Measurements from ENCODE around the gene GPR142.

GPR142 gene

GRCh38 chr17:74369665-74370490 is 2.6 kb downstream of the GPR142 start:
- no peak for DNase-seq (ENCODE audit: low read depth in 2 of 2)

- DNase-seq (ENCODE audit: low read depth in 2 of 2): no peak
Observed at GRCh38 chr17:74371653-74372147, 4.4 kb downstream of the GPR142 start.

- no peak for DNase-seq (ENCODE audit: low read depth in 2 of 2)
Observed at GRCh38 chr17:74372426-74372825, 5.1 kb downstream of the GPR142 start.

- no peak for DNase-seq (ENCODE audit: low read depth in 2 of 2)
Observed at GRCh38 chr17:74373838-74374606, 6.7 kb downstream of the GPR142 start.

GRCh38 chr17:74374858-74375257 is 7.6 kb downstream of the GPR142 start:
- DNase-seq (ENCODE audit: low read depth in 2 of 2): no peak

- peak; percentile 80 to 94 for DNase-seq (ENCODE audit: low read depth in 2 of 2)
Observed at GRCh38 chr17:74379495-74380085, 12.3 kb downstream of the GPR142 start.

- DNase-seq (ENCODE audit: low read depth in 2 of 2): no peak
Observed at GRCh38 chr17:74380086-74380958, 13.0 kb downstream of the GPR142 start.

- DNase-seq (ENCODE audit: low read depth in 2 of 2): no peak
Observed at GRCh38 chr17:74380959-74381808, 13.9 kb downstream of the GPR142 start.

GRCh38 chr17:74383141-74383540 is 15.8 kb downstream of the GPR142 start:
- no peak for DNase-seq (ENCODE audit: low read depth in 2 of 2)

GRCh38 chr17:74385201-74385600 is 17.9 kb downstream of the GPR142 start:
- no peak for DNase-seq (ENCODE audit: low read depth in 2 of 2)

GRCh38 chr17:74386386-74386785 is 19.1 kb downstream of the GPR142 start:
- DNase-seq (ENCODE audit: low read depth in 2 of 2): no peak

GRCh38 chr17:74387365-74388218 is 20.3 kb downstream of the GPR142 start:
- no peak for DNase-seq (ENCODE audit: low read depth in 2 of 2)

GRCh38 chr17:74389084-74389753 is 21.9 kb downstream of the GPR142 start:
- no peak for DNase-seq (ENCODE audit: low read depth in 2 of 2)

- DNase-seq (ENCODE audit: low read depth in 2 of 2): no peak
Observed at GRCh38 chr17:74389937-74390679, 22.8 kb downstream of the GPR142 start.

GRCh38 chr17:74390680-74391653 is 23.7 kb downstream of the GPR142 start:
- DNase-seq (ENCODE audit: low read depth in 2 of 2): no peak

- DNase-seq (ENCODE audit: low read depth in 2 of 2): no peak
Observed at GRCh38 chr17:74391771-74392170, 24.5 kb downstream of the GPR142 start.

- no peak for DNase-seq (ENCODE audit: low read depth in 2 of 2)
Observed at GRCh38 chr17:74392848-74393247, 25.5 kb downstream of the GPR142 start.
